ENCODE results near the gene DOCK8.
"Not testable (repeated sequence)": the region's sequence is repeated elsewhere in the genome, so short reads cannot be mapped to it uniquely, and the experiment has no call there.

Gene DOCK8

DNA sequence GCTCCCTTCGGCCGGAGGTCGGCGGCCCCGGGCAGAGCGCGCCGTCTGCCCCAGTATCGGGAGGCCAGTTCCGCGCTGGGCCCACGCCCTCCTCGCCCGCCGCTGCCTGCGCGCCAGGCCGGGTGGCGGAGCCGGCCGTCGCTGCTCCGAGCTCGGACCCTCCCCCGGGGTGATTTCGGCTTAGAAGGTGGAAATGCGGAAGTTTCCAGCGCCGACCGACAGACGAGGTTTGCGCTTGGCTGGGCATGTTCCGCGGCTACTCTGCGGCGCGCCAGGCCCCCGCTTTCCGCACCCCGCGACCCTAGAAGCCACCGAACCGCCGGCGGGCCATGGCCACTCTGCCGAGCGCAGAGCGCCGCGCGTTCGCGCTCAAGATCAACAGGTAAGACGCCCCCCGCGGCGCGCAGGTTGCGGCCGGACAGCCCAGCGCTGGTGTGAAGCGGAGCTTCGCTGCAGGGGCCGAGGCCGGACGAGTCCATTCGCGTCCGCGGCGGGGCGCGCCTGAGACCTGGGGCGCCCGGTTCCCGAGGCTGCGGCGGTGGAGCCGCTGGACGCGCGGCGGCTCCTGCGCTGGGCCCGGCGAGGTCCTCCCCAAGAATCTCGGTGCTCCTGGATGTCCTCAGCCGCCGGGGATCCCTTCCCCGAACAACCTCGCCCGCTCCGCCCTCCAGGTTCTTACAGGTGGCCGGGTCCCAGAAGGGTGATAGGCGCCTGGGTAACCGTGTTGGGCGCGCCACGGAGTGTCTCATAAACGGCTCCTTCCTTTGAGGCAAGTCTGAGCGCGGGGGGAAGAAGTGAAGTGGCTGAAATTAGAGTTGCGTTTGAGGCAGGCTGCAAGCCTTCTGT lies at the start of gene DOCK8:
Gene DOCK8 (plus strand): TSS at position 218 of the 846 bp plus-strand sequence. CDS start 112 bp downstream, at position 330.
- peak within 1 kb of the TSS; percentile 34 for H3K4me3 ChIP-seq (ENCODE audit: low read depth, low read length)
- TF ChIP-seq CTCF (IDR thresholded peaks at IDR 0.05; ENCODE audit: insufficient read depth, low read length, missing control alignments) = peak; percentile 7
- DNase-seq (ENCODE audit: low read depth, low spot score) = no peak
- CTCF ChIA-PET = no interaction called here
- POLR2A ChIA-PET = no interaction called here

DNA sequence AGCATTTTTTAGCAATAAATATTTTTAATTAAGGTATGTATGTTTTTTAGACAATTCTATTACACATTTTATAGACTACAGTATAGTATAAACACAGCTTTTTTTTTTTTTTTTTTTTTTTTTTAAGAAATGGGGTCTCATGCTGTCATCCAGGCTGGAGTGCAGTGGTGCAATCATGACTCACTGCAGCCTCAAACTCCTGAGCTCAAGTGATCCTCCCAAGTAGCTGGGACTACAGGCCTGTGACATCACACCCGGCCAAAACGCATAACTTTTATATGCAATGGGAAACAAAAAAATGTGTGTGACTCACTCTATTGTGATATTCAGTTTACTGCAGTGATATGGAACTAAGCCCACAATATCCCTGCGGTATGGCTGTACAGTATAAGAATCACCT lies 44.9 kb upstream of the DOCK8 start:
- POLR2A ChIA-PET; H3K4me3 ChIP-seq (ENCODE audit: low read depth, low read length); CTCF ChIA-PET; DNase-seq (ENCODE audit: low read depth, low spot score): not testable (repeated sequence)

DNA sequence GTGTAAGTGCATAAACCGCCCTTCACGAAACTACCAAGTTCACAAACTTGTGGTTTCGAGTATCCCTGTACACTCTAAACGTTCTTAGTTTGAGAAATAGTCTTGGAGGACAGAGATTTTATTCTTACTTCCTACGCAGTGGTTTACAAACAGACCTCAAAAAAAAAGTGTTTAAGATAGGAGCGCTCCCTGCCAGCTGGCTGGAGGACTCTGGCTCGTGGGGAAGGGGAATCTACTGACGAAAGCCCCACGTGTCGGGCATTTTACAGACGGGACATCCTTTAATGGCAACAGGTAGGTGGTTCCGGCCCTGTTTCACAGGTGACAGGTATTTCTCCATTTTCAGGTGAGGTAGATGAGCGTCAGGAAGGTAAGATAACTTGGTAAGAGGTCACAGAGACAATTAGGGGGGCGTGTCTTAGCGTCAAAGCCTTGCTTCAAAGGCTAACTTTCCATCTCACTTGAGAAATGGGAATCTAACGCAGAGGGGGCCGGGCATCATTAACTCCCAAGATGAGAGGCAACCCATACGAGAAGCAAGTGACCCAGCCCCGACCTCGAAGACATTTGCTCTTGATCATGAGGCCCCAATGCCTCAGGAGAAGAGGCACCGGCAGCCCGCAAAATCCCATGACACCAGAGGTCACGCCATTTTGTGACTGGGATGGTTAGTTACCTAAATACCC lies 36.4 kb upstream of the DOCK8 start:
- CTCF ChIA-PET; POLR2A ChIA-PET; DNase-seq (ENCODE audit: low read depth, low spot score): not testable (repeated sequence)
- peak overlapping the region; percentile 54 for H3K4me3 ChIP-seq (ENCODE audit: low read depth, low read length)

DNA sequence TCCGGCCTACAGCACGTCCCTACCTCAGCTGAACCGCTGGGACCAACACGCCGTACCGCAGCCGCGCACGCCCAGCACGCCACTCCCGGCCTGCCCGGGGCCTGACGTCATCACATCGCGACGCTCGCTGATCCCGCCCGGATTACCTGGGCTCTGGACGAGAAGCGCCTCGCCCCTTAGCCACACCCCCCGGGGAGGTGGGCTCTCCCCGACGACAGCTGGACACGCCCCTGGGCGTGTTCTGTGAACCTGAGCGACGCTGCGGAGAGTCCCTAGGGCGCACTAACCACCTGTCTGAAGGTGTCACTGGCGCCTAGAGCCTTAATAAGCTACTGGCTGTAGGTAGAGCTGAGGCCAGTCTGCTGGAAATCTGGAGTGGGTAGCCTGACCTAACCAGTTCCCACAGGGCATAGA lies 35.7 kb upstream of the DOCK8 start, which contains the start of gene ZNG1A:
Gene ZNG1A (minus strand): TSS at position 87 of the 414 bp plus-strand sequence. CDS start 87 bp downstream, outside the sequence.
- peak; percentile 1 for DNase-seq (ENCODE audit: low read depth, low spot score)
- H3K4me3 ChIP-seq (ENCODE audit: low read depth, low read length) = peak within 1 kb of the TSS; percentile 66
- POLR2A ChIA-PET, CTCF ChIA-PET: not testable (repeated sequence)

GRCh38 chr9:199601-200000 lies 15.1 kb upstream of the DOCK8 start:
- POLR2A ChIA-PET; DNase-seq (ENCODE audit: low read depth, low spot score); CTCF ChIA-PET; H3K4me3 ChIP-seq (ENCODE audit: low read depth, low read length): not testable (repeated sequence)

- TF ChIP-seq CTCF (IDR thresholded peaks at IDR 0.05; ENCODE audit: insufficient read depth, low read length, missing control alignments) = no peak
- ChIA-PET POLR2A (no interaction called here), CTCF (no interaction called here)
- no peak for DNase-seq (ENCODE audit: low read depth, low spot score)
- no peak overlapping the region for H3K4me3 ChIP-seq (ENCODE audit: low read depth, low read length)
These were observed 8.2 kb upstream of the DOCK8 start for GRCh38 chr9:206481-206880.

DNA sequence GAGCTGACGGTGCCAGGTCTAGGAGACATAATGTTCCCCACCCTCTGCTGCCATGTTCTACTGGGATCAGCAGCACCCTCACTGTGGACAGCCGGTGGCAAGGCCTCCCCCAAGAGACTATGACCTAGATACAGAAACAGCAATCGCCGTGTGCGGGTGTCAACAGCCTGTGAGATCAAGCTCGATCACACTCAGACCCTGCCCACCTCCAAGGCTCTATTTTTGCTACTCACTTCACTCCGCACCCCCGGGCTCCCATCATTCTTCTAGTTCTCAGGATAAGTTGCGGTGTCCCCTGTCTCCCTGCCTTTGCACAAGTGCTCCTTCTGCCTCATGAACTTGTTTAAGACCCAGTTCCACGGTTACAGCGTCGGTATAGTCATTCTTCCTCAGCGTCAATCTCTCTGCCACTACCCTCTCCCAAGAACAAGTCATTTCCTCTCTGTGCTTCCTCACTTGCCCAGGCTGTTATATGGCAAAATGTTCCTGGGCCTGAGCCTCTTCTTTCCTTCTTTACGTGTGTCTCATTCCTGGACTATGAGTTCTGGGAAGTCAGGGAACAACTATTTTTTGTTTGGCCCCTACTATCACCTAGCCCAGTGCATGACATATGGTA lies 5.4 kb upstream of the DOCK8 start:
- POLR2A ChIA-PET = no interaction called here
- CTCF ChIA-PET = no interaction called here
- DNase-seq (ENCODE audit: low read depth, low spot score) = no peak
- no peak for TF ChIP-seq CTCF (IDR thresholded peaks at IDR 0.05; ENCODE audit: insufficient read depth, low read length, missing control alignments)
- H3K4me3 ChIP-seq (ENCODE audit: low read depth, low read length) = no peak overlapping the region

GRCh38 chr9:211036-211435 lies 3.6 kb upstream of the DOCK8 start:
- no peak overlapping the region for H3K4me3 ChIP-seq (ENCODE audit: low read depth, low read length)
- POLR2A ChIA-PET = no interaction called here
- CTCF ChIA-PET = no interaction called here
- no peak for TF ChIP-seq CTCF (IDR thresholded peaks at IDR 0.05; ENCODE audit: insufficient read depth, low read length, missing control alignments)
- DNase-seq (ENCODE audit: low read depth, low spot score) = no peak
